Measurements from ENCODE around the gene MRPS7.

The MRPS7 gene

GRCh38 chr17:75315541-75316243, 54.0 kb downstream of the MRPS7 start:
- FAIRE-seq: no peak
